ENCODE data around the gene RARS2. TPM values are rescaled to one million over a fixed set of nuclear protein-coding genes. Genes with fewer than 3 reads are reported as not detected.
A peak's percentile ranks its signal among the peaks of the same experiment; 100 is the strongest.
"Not testable (repeated sequence)": the region's sequence is repeated elsewhere in the genome, so short reads cannot be mapped to it uniquely, and the experiment has no call there.

The RARS2 gene
- total RNA-seq, 8 experiments from 2014 or later, result 33.8 to 57.7 (median 49.6) TPM

GRCh38 chr6:87529221-87529620 lies 60.6 kb downstream of the RARS2 start:
- Histone ChIP-seq H3K27ac (no peak overlapping the region), H3K4me3 (no peak overlapping the region), H3K4me1 (replicated peaks in 1 of 2) (no peaks in the 10 kb centered on the region)
- WGBS, 10 experiments, result 75 to 100% (median 100%) methylated on average over 1 of the region's 1 CpG; no CpG with 5 or more reads in 1 of the 10 experiments
- ATAC-seq (replicated peaks in 6 of 8), result no peak
- in situ Hi-C loops (cut with MboI; ENCODE audit: low pct_unique_long_range_greater_than_20kb in 2 of 9, low sequenced_read_pairs in 9 of 9, unreplicated experiment in 9 of 9), result no loop called here

GRCh38 chr6:87522686-87523085 lies 67.1 kb downstream of the RARS2 start:
- Histone ChIP-seq H3K4me3 (no peak overlapping the region), H3K27ac (no peak overlapping the region), H3K4me1 (replicated peaks in 1 of 2) (no peaks in the 10 kb centered on the region)
- no peak for ATAC-seq (replicated peaks in 6 of 8)
- in situ Hi-C loops (cut with MboI; ENCODE audit: low pct_unique_long_range_greater_than_20kb in 2 of 9, low sequenced_read_pairs in 9 of 9, unreplicated experiment in 9 of 9), result no loop called here
- 80 to 100% (median 94%) methylated on average over 2 to 3 of the region's 3 CpGs; no CpG with 5 or more reads in 2 of the 10 experiments for WGBS, 10 experiments

- in situ Hi-C loops (cut with MboI; ENCODE audit: low pct_unique_long_range_greater_than_20kb in 2 of 9, low sequenced_read_pairs in 9 of 9, unreplicated experiment in 9 of 9), result no loop called here
Measured at GRCh38 chr6:87518453-87518852, 71.3 kb downstream of the RARS2 start.

GRCh38 chr6:87514831-87515230 lies 75.0 kb downstream of the RARS2 start:
- no peak overlapping the region for H3K4me3 ChIP-seq
- H3K27ac ChIP-seq, result no peak overlapping the region
- WGBS, 10 experiments, result 67 to 100% (median 100%) methylated on average over 1 to 2 of the region's 2 CpGs; no CpG with 5 or more reads in 1 of the 10 experiments
- H3K4me1 ChIP-seq (replicated peaks in 1 of 2), result no peaks in the 10 kb centered on the region
- in situ Hi-C loops (cut with MboI; ENCODE audit: low pct_unique_long_range_greater_than_20kb in 2 of 9, low sequenced_read_pairs in 9 of 9, unreplicated experiment in 9 of 9), result no loop called here
- no peak for ATAC-seq (replicated peaks in 6 of 8)

More at GRCh38 chr6:87518453-87518852, 71.3 kb downstream of the RARS2 start:
- no peaks in the 10 kb centered on the region for H3K4me1 ChIP-seq (replicated peaks in 1 of 2)
- H3K4me3 ChIP-seq, result no peak overlapping the region
- no peak for ATAC-seq (replicated peaks in 6 of 8)
- WGBS, 10 experiments, result 33 to 100% (median 98%) methylated on average over 1 to 8 of the region's 8 CpGs; no CpG with 5 or more reads in 1 of the 10 experiments
- no peak overlapping the region for H3K27ac ChIP-seq

GRCh38 chr6:87504441-87504840 lies 85.3 kb downstream of the RARS2 start:
- ATAC-seq (replicated peaks in 6 of 8), result peak in 2 of 8 experiments; percentile 50 to 88
- Histone ChIP-seq H3K27ac (no peak overlapping the region), H3K4me3 (no peak overlapping the region), H3K4me1 (replicated peaks in 1 of 2) (no peaks in the 10 kb centered on the region)
- 38 to 100% (median 90%) methylated on average over 1 of the region's 1 CpG for WGBS, 10 experiments
- in situ Hi-C loops (cut with MboI; ENCODE audit: low pct_unique_long_range_greater_than_20kb in 2 of 9, low sequenced_read_pairs in 9 of 9, unreplicated experiment in 9 of 9), result no loop called here

DNA sequence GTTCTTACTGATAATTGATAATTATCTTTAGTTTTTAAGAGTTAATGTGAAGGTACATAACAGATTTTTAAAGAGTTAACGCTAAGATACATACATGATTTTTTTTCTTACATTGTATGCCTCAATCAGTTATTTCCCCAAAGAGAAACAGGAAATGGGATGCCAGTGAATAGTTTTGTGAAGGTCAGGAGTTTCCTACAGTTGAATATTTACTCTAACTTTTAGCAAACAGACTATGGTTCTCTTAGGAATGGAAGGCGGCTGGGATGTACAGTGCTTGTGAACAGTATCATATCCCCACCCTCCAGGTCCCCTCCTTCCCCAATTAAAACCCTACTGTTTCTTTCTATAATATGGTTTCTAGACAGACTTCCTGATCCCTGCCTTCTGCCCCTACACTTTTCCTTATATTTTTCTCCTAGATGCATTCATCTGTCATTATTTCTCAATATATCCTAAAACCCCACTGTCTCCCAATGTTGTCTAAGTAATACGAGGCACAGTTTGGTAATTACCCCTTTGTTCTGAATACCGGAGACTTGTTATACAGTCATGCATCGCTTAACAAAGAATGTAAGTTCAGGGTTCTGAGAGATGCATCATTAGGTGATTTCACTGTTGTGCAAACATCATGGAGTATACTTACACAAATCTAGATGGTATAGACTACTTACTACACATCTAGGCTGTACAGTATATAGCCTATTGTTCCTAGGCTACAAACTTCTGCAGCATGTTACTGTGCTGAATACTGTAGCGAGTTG lies 87.8 kb downstream of the RARS2 start:
- in situ Hi-C loops (cut with MboI; ENCODE audit: low pct_unique_long_range_greater_than_20kb in 2 of 9, low sequenced_read_pairs in 9 of 9, unreplicated experiment in 9 of 9), result no loop called here
- ATAC-seq (replicated peaks in 6 of 8), result no peak
- no peak overlapping the region for H3K4me3 ChIP-seq
- 84 to 100% (median 99%) methylated on average over 1 to 6 of the region's 6 CpGs for WGBS, 10 experiments
- H3K4me1 ChIP-seq (replicated peaks in 1 of 2), result no peaks in the 10 kb centered on the region
- no peak overlapping the region for H3K27ac ChIP-seq

DNA sequence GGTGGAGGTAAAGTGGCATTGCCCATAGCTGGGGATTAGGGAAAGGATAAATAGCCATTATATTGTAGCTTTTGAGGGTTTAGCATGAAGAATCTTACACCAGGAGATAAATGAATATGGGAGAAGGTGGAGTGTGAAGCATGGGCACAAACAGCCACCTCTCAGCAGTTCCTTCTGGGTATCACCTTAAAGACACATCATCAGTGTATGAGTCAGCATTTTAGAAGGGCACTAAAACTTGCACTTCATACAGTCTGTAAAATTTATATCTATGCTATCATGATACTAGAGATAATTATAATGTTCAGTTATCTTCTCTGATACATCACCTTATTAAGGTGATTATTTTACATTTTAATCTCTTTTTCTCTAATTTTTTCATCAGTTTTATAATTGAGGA lies 91.7 kb downstream of the RARS2 start:
- H3K4me3 ChIP-seq, result no peak overlapping the region
- no peak overlapping the region for H3K27ac ChIP-seq
- in situ Hi-C loops (cut with MboI; ENCODE audit: low pct_unique_long_range_greater_than_20kb in 2 of 9, low sequenced_read_pairs in 9 of 9, unreplicated experiment in 9 of 9), result no loop called here
- no peaks in the 10 kb centered on the region for H3K4me1 ChIP-seq (replicated peaks in 1 of 2)
- no peak for ATAC-seq (replicated peaks in 6 of 8)

DNA sequence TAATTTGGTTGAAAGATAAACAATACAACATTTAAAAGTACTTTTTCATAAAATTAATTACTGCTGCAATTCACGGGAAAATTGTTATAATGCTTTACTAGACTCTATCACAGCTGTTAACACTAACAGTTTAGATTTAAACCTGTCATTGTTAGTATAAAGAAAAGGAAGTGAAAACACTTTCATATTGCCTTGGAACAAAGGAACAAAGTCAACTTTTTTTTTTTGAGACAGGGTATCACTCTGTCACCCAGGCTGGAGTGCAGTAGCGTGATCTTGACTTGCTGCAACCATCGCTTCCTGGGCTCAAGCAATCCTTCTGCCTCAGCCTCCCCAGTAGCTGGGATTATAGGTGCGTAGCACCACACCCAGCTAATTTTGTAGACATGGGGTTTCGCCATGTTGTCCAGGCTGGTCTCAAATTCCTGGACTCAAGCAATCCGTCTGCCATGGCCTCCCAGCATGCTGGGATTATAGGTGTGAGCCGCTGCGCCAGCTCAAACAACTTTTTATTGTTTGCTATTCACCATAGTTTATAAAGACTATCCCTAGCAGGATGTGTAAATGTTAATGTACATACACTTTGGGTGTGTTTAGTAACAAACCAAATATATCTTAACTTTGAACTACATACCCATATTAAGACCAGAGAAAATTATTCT lies 94.9 kb downstream of the RARS2 start:
- H3K4me3 ChIP-seq, result no peak overlapping the region
- H3K27ac ChIP-seq, result no peak overlapping the region
- ATAC-seq (replicated peaks in 6 of 8), result no peak
- in situ Hi-C loops (cut with MboI; ENCODE audit: low pct_unique_long_range_greater_than_20kb in 2 of 9, low sequenced_read_pairs in 9 of 9, unreplicated experiment in 9 of 9), result no loop called here
- 90 to 100% (median 99%) methylated on average over 1 to 7 of the region's 8 CpGs for WGBS, 10 experiments
- H3K4me1 ChIP-seq (replicated peaks in 1 of 2), result no peaks in the 10 kb centered on the region

DNA sequence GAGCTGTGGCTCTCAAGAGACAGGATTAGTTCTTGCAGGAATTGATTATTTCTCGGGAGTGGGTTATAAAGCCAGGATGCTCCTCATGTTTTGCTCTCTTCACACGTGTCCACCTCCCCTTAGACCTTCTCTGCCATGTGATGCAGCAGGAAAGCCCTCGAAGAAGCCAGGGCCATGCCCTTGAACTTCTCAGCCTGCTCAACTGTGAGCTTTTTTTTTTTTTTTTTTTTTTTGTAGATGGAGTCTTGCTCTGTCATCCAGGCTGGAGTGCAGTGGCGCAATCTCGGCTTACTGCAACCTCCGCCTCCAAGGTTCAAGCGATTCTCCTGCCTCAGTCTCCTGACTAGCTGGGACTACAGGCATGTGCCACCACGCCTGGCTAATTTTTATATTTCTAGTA lies 100.5 kb downstream of the RARS2 start:
- in situ Hi-C loops (cut with MboI; ENCODE audit: low pct_unique_long_range_greater_than_20kb in 2 of 9, low sequenced_read_pairs in 9 of 9, unreplicated experiment in 9 of 9); H3K4me3 ChIP-seq; ATAC-seq (replicated peaks in 6 of 8); H3K27ac ChIP-seq; H3K4me1 ChIP-seq (replicated peaks in 1 of 2): not testable (repeated sequence)
- WGBS, 10 experiments, result 38 to 100% (median 93%) methylated on average over 1 to 7 of the region's 8 CpGs; no CpG with 5 or more reads in 2 of the 10 experiments

GRCh38 chr6:87487555-87487954 lies 102.2 kb downstream of the RARS2 start:
- ATAC-seq (replicated peaks in 6 of 8), result no peak
- WGBS, 10 experiments, result 68 to 100% (median 91%) methylated on average over 1 to 4 of the region's 4 CpGs
- Histone ChIP-seq H3K4me1 (replicated peaks in 1 of 2) (no peaks in the 10 kb centered on the region), H3K4me3 (no peak overlapping the region), H3K27ac (no peak overlapping the region)
- in situ Hi-C loops (cut with MboI; ENCODE audit: low pct_unique_long_range_greater_than_20kb in 2 of 9, low sequenced_read_pairs in 9 of 9, unreplicated experiment in 9 of 9), result no loop called here

- 76 to 97% (median 93%) methylated on average over 4 to 7 of the region's 7 CpGs; no CpG with 5 or more reads in 1 of the 10 experiments for WGBS, 10 experiments
- Histone ChIP-seq H3K4me1 (replicated peaks in 1 of 2) (no peaks in the 10 kb centered on the region), H3K27ac (no peak overlapping the region), H3K4me3 (no peak overlapping the region)
- in situ Hi-C loops (cut with MboI; ENCODE audit: low pct_unique_long_range_greater_than_20kb in 2 of 9, low sequenced_read_pairs in 9 of 9, unreplicated experiment in 9 of 9), result no loop called here
- no peak for ATAC-seq (replicated peaks in 6 of 8)
Measured at GRCh38 chr6:87484491-87484890, 105.3 kb downstream of the RARS2 start.

- Histone ChIP-seq H3K4me3 (no peak overlapping the region), H3K27ac (no peak overlapping the region), H3K4me1 (replicated peaks in 1 of 2) (no peaks in the 10 kb centered on the region)
- WGBS, 10 experiments, result 59 to 100% (median 74%) methylated on average over 1 to 5 of the region's 9 CpGs; no CpG with 5 or more reads in 4 of the 10 experiments
- in situ Hi-C loops (cut with MboI; ENCODE audit: low pct_unique_long_range_greater_than_20kb in 2 of 9, low sequenced_read_pairs in 9 of 9, unreplicated experiment in 9 of 9), result no loop called here
- ATAC-seq (replicated peaks in 6 of 8), result peak in 1 of 8 experiments; percentile 18
Measured at GRCh38 chr6:87483929-87484328, 105.9 kb downstream of the RARS2 start.

GRCh38 chr6:87482366-87482765 lies 107.4 kb downstream of the RARS2 start:
- in situ Hi-C loops (cut with MboI; ENCODE audit: low pct_unique_long_range_greater_than_20kb in 2 of 9, low sequenced_read_pairs in 9 of 9, unreplicated experiment in 9 of 9), result no loop called here
- 76 to 100% (median 82%) methylated on average over 2 to 4 of the region's 4 CpGs; no CpG with 5 or more reads in 3 of the 10 experiments for WGBS, 10 experiments
- Histone ChIP-seq H3K27ac (no peak overlapping the region), H3K4me3 (no peak overlapping the region), H3K4me1 (replicated peaks in 1 of 2) (no peaks in the 10 kb centered on the region)
- no peak for ATAC-seq (replicated peaks in 6 of 8)

All from motor neuron (in vitro differentiated cells).